K562 (cell line): ENCODE data around the gene SPRY4. TPM values are rescaled to one million over a fixed set of nuclear protein-coding genes. Genes with fewer than 3 reads are reported as not detected.
A peak's percentile ranks its signal among the peaks of the same experiment; 100 is the strongest.

Experiments used
- CREB3 ChIP-seq: fragments of 450-650 bp; conservative IDR thresholded peaks from 2 replicates; pipeline ENCODE4 v1.6.1; 2016; ENCODE audit warnings: missing genetic modification characterization, low read depth, mild to moderate bottlenecking, missing compliant biosample characterization, moderate library complexity
- GATAD2A ChIP-seq: fragments of 450-650 bp; IDR thresholded peaks from 2 replicates; pipeline ENCODE4 v1.6.1; 2017
- KAT8 ChIP-seq: fragments of 450-650 bp; IDR thresholded peaks from 2 replicates; pipeline ENCODE4 v1.6.1; 2016; ENCODE audit warnings: low read depth, mild to moderate bottlenecking
- MCM7 ChIP-seq, 2 experiments: fragments of 450-650 bp; IDR thresholded peaks; 2 replicates each; pipeline ENCODE4 v1.6.1; 2016 to 2018
- MITF ChIP-seq: IDR thresholded peaks from 2 replicates; pipeline ENCODE4 v1.6.1; 2014; ENCODE audit warnings: antibody characterized with exemption
- MTA3 ChIP-seq: fragments of 450-650 bp; formaldehyde crosslinking; IDR thresholded peaks from 2 replicates; pipeline ENCODE4 v1.6.1; 2017; ENCODE audit warnings: mild to moderate bottlenecking, borderline replicate concordance
- MYBL2 ChIP-seq, 2 experiments: fragments of 450-650 bp in 1 of 2; sonication (generic) in 1 of 2; formaldehyde crosslinking in 1 of 2; IDR thresholded peaks; 2 replicates each; pipeline versions ENCODE4 v1.6.1 to v1.8.1; 2017 to 2022; ENCODE audit warnings: borderline replicate concordance in 1 of 2, inconsistent platforms in 1 of 2, low read depth in 1 of 2, mild to moderate bottlenecking in 1 of 2, missing genetic modification reagents in 1 of 2, moderate library complexity in 1 of 2
- POLR2A ChIP-seq: fragments of 450-650 bp; conservative IDR thresholded peaks from 2 replicates; pipeline ENCODE4 v1.6.1; 2016
- POLR3G ChIP-seq: IDR thresholded peaks from 2 replicates; pipeline ENCODE4 v1.6.1; 2011; ENCODE audit not compliant: insufficient read length, insufficient replicate concordance; ENCODE audit errors: extremely low read depth
- RBM34 ChIP-seq: fragments of 200-400 bp; formaldehyde crosslinking; IDR thresholded peaks from 2 replicates; pipeline ENCODE4 v1.6.1; 2018; ENCODE audit warnings: low read length, borderline replicate concordance; ENCODE audit not compliant: insufficient read depth
- RUNX1 ChIP-seq: sonication (generic); IDR thresholded peaks from 2 replicates; pipeline ENCODE4 v1.6.1; 2016; ENCODE audit warnings: antibody characterized with exemption, low read depth
- SMAD3 ChIP-seq: fragments of 450-650 bp; formaldehyde crosslinking; conservative IDR thresholded peaks from 2 replicates; pipeline ENCODE4 v1.4.0; 2020; ENCODE audit warnings: mild to moderate bottlenecking
- THRA ChIP-seq: fragments of 450-650 bp; IDR thresholded peaks from 2 replicates; pipeline ENCODE4 v1.6.1; 2017; ENCODE audit warnings: mild to moderate bottlenecking, moderate library complexity
- ZFP1 ChIP-seq: fragments of 450-650 bp; formaldehyde crosslinking; IDR thresholded peaks from 2 replicates; pipeline ENCODE4 v1.4.0; 2020; ENCODE audit warnings: mild to moderate bottlenecking, mixed read lengths
- ZNF445 ChIP-seq: fragments of 250-450 bp; sonication (Bioruptor Pico); IDR thresholded peaks from 2 replicates; pipeline ENCODE4 v1.4.0; 2020; ENCODE audit warnings: low read depth, mild to moderate bottlenecking, moderate library complexity
- ZNF740 ChIP-seq, 3 experiments: fragments of 200-800 bp in 1 of 3; sonication (Bioruptor generic) in 1 of 3; sonication (generic) in 1 of 3; formaldehyde crosslinking in 1 of 3; IDR thresholded peaks; 2 replicates each; pipeline versions ENCODE4 v1.6.1 to v1.8.0; 2016 to 2022; ENCODE audit warnings: mild to moderate bottlenecking in 2 of 3, missing compliant biosample characterization in 2 of 3, missing genetic modification characterization in 2 of 3, missing genetic modification reagents in 1 of 3
- polyA plus RNA-seq, 8 experiments: library from polyadenylated mRNA; depleted of rRNA in 4 of 8; stranded (reverse) in 5 of 8; unstranded in 3 of 8; fragments of >200 nt; fragmentation: Nextera tagmentation in 2 of 8; fragmentation: Illumina TruSeq in 1 of 8; extraction: Ambion mirVana in 2 of 8; extraction: Trizol in 1 of 8; gene quantifications; 2 replicates each; pipeline versions ENCODE4 v1.2.1 to v1.2.3, GENCODE V29; 2011 to 2014; ENCODE audit warnings: inconsistent platforms in 1 of 8, missing spikeins in 1 of 8
- total RNA-seq, 7 experiments: library from RNA; depleted of rRNA in 6 of 7; stranded (reverse); fragments of >200 nt in 6 of 7; fragmentation: Illumina TruSeq in 2 of 7; extraction: Trizol in 2 of 7; gene quantifications; 2 replicates each; pipeline versions ENCODE4 v1.2.1 to v1.2.3, GENCODE V29; 2011 to 2021; ENCODE audit warnings: low replicate concordance in 1 of 7
- TF ChIP-seq, protein P1 (sequence below): sonication (generic); formaldehyde crosslinking; IDR thresholded peaks from 2 replicates; pipeline ENCODE4 v1.8.0; 2022; ENCODE audit warnings: mild to moderate bottlenecking, missing genetic modification reagents, borderline replicate concordance
- TF ChIP-seq, protein P2 (sequence below): sonication (generic); formaldehyde crosslinking; IDR thresholded peaks from 2 replicates; pipeline ENCODE4 v1.9.0; 2022; ENCODE audit warnings: mild to moderate bottlenecking, missing genetic modification reagents

The SPRY4 gene
- total and polyA plus RNA-seq, 9 of the 15 experiments (the other 6 are each of a cell fraction or from before 2014, with no cell fraction given): 2.6 to 24.2 (median 9.5) TPM

- no peak for TF ChIP-seq CREB3 (tag)
- TF ChIP-seq MITF: no peak
- TF ChIP-seq POLR2A: peak; percentile 94
- 0 out of 2 replicates have a peak, but pooled peaks have one; percentile 62 for TF ChIP-seq MTA3
- TF ChIP-seq RBM34: no peak
- TF ChIP-seq MYBL2 (IDR thresholded peaks at IDR 0.05; ENCODE audit: low read depth): no peak
- no peak for TF ChIP-seq MYBL2 (CRISPR knock-in tag; IDR thresholded peaks at IDR 0.05; ENCODE audit: borderline replicate concordance)
- TF ChIP-seq SMAD3 (CRISPR knock-in tag): peak; percentile 10; the same call in 1 of the 2 replicates
- TF ChIP-seq KAT8: no peak
- 0 out of 2 replicates have a peak, but pooled peaks have one; percentile 58 for TF ChIP-seq GATAD2A
- no peak for TF ChIP-seq RUNX1
- no peak for TF ChIP-seq ZNF445
- TF ChIP-seq, protein P1, sequence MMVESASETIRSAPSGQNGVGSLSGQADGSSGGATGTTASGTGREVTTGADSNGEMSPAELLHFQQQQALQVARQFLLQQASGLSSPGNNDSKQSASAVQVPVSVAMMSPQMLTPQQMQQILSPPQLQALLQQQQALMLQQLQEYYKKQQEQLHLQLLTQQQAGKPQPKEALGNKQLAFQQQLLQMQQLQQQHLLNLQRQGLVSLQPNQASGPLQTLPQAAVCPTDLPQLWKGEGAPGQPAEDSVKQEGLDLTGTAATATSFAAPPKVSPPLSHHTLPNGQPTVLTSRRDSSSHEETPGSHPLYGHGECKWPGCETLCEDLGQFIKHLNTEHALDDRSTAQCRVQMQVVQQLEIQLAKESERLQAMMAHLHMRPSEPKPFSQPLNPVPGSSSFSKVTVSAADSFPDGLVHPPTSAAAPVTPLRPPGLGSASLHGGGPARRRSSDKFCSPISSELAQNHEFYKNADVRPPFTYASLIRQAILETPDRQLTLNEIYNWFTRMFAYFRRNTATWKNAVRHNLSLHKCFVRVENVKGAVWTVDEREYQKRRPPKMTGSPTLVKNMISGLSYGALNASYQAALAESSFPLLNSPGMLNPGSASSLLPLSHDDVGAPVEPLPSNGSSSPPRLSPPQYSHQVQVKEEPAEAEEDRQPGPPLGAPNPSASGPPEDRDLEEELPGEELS (CRISPR knock-in tag): no peak
- no peak for TF ChIP-seq THRA
- TF ChIP-seq ZFP1 (CRISPR knock-in tag): no peak
- no peak for TF ChIP-seq MCM7 (IDR thresholded peaks at IDR 0.05)
- no peak for TF ChIP-seq POLR3G
- TF ChIP-seq, protein P2, sequence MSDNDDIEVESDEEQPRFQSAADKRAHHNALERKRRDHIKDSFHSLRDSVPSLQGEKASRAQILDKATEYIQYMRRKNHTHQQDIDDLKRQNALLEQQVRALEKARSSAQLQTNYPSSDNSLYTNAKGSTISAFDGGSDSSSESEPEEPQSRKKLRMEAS (CRISPR knock-in tag): no peak; the same call in 1 of the 2 replicates
- TF ChIP-seq ZNF740 (CRISPR knock-in tag; IDR thresholded peaks at IDR 0.05): peak; percentile 33; the same call in 1 of the 2 replicates
- peak in 1 of 2 experiments; percentile 82; a peak in 2 of 4 replicates for TF ChIP-seq ZNF740 (tag; IDR thresholded peaks at IDR 0.05)
Measured at GRCh38 chr5:142324871-142325724, at the start of gene SPRY4 (continued).
